ENCODE data around the gene RNF169.

DNA sequence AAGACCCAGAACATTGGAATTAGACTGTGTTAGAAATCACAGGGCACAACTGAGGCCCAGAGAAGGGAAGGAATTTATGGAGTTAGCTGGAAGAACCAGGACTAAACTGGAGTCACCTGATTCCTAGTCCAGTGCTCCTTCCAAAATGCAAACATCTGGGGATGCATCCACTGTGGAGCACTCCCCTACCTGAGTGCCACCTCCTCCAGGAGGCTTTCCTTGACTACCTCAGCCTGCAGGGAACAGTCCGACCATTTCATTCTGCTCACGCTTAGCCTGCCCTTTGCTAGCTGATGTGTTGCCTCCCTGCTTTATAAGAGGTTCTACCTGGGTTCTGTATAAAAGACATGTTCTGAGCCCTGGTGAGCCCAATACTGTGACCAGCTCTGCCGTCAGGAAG lies 41.5 kb upstream of the RNF169 start:
- TF ChIP-seq, protein P1, sequence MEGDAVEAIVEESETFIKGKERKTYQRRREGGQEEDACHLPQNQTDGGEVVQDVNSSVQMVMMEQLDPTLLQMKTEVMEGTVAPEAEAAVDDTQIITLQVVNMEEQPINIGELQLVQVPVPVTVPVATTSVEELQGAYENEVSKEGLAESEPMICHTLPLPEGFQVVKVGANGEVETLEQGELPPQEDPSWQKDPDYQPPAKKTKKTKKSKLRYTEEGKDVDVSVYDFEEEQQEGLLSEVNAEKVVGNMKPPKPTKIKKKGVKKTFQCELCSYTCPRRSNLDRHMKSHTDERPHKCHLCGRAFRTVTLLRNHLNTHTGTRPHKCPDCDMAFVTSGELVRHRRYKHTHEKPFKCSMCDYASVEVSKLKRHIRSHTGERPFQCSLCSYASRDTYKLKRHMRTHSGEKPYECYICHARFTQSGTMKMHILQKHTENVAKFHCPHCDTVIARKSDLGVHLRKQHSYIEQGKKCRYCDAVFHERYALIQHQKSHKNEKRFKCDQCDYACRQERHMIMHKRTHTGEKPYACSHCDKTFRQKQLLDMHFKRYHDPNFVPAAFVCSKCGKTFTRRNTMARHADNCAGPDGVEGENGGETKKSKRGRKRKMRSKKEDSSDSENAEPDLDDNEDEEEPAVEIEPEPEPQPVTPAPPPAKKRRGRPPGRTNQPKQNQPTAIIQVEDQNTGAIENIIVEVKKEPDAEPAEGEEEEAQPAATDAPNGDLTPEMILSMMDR (conservative IDR thresholded peaks at IDR 0.05; ENCODE audit: low read depth, low read length) = no peak
- TF ChIP-seq EZH2 (IDR thresholded peaks at IDR 0.05; ENCODE audit: borderline replicate concordance, low read depth, low read length, poor library complexity, severe bottlenecking) = no peak
